Measurements from ENCODE around the gene DNAAF5.

The DNAAF5 gene

DNA sequence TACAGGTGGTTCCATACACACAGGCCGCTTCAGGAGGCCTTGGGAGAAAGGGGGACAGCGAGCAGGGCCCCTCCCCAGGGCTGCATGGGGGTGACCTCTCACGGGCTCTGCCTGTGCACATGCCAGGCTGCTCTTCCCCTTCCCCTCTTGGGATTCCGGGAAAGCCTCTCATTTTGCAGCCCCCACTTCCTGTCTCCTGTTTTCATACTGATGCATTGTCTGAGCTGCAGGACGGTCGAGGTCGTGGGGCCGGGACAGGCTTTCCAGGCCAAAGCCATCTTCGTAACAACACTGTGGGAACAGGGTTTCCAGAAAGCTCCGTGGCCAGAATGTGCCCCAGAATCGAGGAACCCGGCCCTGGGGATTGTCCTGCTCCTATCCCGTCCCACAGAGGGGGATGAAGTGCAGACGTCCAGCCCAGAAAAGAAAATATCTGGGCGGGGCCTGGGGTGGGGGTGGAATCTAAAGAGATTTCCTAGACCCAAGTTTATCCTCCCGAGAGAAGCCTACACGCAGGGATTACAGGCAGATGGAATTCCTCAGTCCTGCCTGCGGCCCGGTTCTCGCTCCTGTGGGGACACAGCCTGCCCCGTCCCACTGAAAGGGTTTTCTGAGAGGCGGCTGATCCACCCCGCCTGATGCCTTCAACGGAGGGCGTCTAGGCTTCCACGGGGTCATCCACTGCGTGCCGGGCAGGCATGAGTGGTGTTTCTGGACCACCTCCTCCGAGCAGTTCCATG, 29.5 kb upstream of the DNAAF5 start:
- DNase-seq (ENCODE audit: low read depth): no peak
- H3K4me3 ChIP-seq (ENCODE audit: control insufficient read depth, low read depth, low read length): no peak overlapping the region
- TF ChIP-seq, protein P1, sequence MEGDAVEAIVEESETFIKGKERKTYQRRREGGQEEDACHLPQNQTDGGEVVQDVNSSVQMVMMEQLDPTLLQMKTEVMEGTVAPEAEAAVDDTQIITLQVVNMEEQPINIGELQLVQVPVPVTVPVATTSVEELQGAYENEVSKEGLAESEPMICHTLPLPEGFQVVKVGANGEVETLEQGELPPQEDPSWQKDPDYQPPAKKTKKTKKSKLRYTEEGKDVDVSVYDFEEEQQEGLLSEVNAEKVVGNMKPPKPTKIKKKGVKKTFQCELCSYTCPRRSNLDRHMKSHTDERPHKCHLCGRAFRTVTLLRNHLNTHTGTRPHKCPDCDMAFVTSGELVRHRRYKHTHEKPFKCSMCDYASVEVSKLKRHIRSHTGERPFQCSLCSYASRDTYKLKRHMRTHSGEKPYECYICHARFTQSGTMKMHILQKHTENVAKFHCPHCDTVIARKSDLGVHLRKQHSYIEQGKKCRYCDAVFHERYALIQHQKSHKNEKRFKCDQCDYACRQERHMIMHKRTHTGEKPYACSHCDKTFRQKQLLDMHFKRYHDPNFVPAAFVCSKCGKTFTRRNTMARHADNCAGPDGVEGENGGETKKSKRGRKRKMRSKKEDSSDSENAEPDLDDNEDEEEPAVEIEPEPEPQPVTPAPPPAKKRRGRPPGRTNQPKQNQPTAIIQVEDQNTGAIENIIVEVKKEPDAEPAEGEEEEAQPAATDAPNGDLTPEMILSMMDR (IDR thresholded peaks at IDR 0.05; ENCODE audit: control insufficient read depth, insufficient read depth, low read depth, low read length, missing control alignments): no peak

- DNase-seq (ENCODE audit: low read depth): no peak
- TF ChIP-seq, protein P1 (IDR thresholded peaks at IDR 0.05; ENCODE audit: control insufficient read depth, insufficient read depth, low read depth, low read length, missing control alignments): no peak
- no peak overlapping the region for H3K4me3 ChIP-seq (ENCODE audit: control insufficient read depth, low read depth, low read length)
Observed at GRCh38 chr7:698515-699475, 27.7 kb upstream of the DNAAF5 start.

DNA sequence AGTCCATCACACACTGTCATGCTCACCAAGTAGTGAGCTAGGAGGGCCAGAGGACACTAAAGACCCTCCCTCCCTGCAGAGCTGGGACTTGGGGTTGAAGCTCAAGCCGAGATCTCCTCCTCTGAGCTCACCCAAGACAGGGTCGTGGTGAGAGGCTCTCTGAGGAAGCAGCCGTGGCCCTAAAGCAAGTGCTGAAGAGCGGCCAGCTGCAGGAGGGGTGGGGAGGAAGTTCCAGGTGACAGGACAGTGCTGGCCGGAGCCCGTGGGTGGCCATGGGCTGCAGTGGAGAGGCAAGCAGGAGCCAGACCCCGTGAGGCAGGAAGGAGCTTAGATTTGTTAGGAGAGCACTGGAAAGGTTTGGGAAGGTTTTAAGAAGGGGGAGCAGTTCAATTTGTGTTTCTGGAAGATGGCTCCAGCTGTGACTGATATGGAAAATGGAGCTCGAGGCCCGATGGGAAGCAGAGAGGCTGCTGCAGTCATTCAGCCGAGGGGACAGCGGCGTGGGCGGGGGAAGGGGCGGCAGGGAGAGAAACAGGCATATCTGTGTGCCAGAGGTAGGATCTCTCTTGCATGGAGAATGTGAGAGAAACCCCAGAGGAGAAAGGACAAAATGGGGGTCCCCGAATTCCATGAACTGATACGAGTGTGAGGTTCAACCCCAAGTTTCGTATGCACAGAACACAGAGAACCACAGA, 26.9 kb upstream of the DNAAF5 start:
- H3K4me3 ChIP-seq (ENCODE audit: control insufficient read depth, low read depth, low read length): no peak overlapping the region
- DNase-seq (ENCODE audit: low read depth): no peak
- TF ChIP-seq, protein P1 (IDR thresholded peaks at IDR 0.05; ENCODE audit: control insufficient read depth, insufficient read depth, low read depth, low read length, missing control alignments): no peak

GRCh38 chr7:701086-701671, 25.3 kb upstream of the DNAAF5 start:
- TF ChIP-seq, protein P1 (IDR thresholded peaks at IDR 0.05; ENCODE audit: control insufficient read depth, insufficient read depth, low read depth, low read length, missing control alignments): no peak
- no peak overlapping the region for H3K4me3 ChIP-seq (ENCODE audit: control insufficient read depth, low read depth, low read length)
- no peak for DNase-seq (ENCODE audit: low read depth)

DNA sequence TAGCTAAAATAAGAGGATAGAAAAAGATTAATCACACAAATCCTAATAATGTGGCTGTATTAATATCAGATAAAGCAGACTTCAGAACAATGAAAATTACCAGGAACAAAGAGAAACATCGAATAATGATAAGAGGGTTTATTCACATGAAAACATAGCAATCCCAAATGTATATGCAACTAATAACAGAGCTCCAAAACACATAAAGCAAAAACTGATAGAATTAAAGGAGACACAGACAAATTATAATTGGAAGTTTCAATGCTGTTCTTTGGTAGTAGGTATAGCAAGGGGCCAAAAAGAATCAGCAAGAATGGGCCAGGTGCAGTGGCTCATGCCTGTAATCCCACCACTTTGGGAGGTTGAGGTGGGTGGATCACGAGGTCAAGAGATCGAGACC, 23.4 kb upstream of the DNAAF5 start:
- H3K4me3 ChIP-seq (ENCODE audit: control insufficient read depth, low read depth, low read length): no peak overlapping the region
- TF ChIP-seq, protein P1 (IDR thresholded peaks at IDR 0.05; ENCODE audit: control insufficient read depth, insufficient read depth, low read depth, low read length, missing control alignments): no peak
- no peak for DNase-seq (ENCODE audit: low read depth)

- DNase-seq (ENCODE audit: low read depth): no peak
- TF ChIP-seq, protein P1 (IDR thresholded peaks at IDR 0.05; ENCODE audit: control insufficient read depth, insufficient read depth, low read depth, low read length, missing control alignments): no peak
- no peak overlapping the region for H3K4me3 ChIP-seq (ENCODE audit: control insufficient read depth, low read depth, low read length)
Observed at GRCh38 chr7:706721-707120, 19.8 kb upstream of the DNAAF5 start.
